SK-N-SH treated with all-trans-retinoic acid at 6 μM for 48 hours (cell line): ENCODE measurements around the gene IFRD2.
A peak's percentile ranks its signal among the peaks of the same experiment; 100 is the strongest.

ENCODE experiments used
- ARNTL ChIP-seq: fragments of 450-650 bp; formaldehyde crosslinking; IDR thresholded peaks from 2 replicates; pipeline ENCODE4 v1.5.0; 2020; ENCODE audit warnings: low read depth, mild to moderate bottlenecking, moderate library complexity, borderline replicate concordance
- CREB5 ChIP-seq: fragments of 250-450 bp; sonication (Bioruptor Pico); IDR thresholded peaks from 2 replicates; pipeline ENCODE4 v1.5.1; 2020; ENCODE audit warnings: low read depth, mild to moderate bottlenecking, moderate library complexity
- PATZ1 ChIP-seq: fragments of 250-450 bp; sonication (Bioruptor Pico); IDR thresholded peaks from 2 replicates; pipeline ENCODE4 v1.8.0; 2020; ENCODE audit warnings: mild to moderate bottlenecking, moderate library complexity, borderline replicate concordance
- TOX ChIP-seq: fragments of 250-450 bp; sonication (Bioruptor Pico); IDR thresholded peaks from 2 replicates; pipeline ENCODE4 v1.8.0; 2021; ENCODE audit warnings: mild to moderate bottlenecking, moderate library complexity, borderline replicate concordance
- TSHZ2 ChIP-seq: fragments of 250-450 bp; sonication (Bioruptor Pico); IDR thresholded peaks from 2 replicates; pipeline ENCODE4 v1.5.0; 2020; ENCODE audit warnings: mild to moderate bottlenecking, moderate library complexity
- ZFP30 ChIP-seq: fragments of 450-650 bp; formaldehyde crosslinking; IDR thresholded peaks from 2 replicates; pipeline ENCODE4 v1.5.0; 2022; ENCODE audit warnings: mild to moderate bottlenecking, moderate library complexity

- no peak for TF ChIP-seq PATZ1 (CRISPR knock-in tag)
- peak; percentile 48; the same call in 1 of the 2 replicates for TF ChIP-seq ZFP30
- TF ChIP-seq TSHZ2 (CRISPR knock-in tag), result peak; percentile 99
- TF ChIP-seq TOX (CRISPR knock-in tag), result no peak
- TF ChIP-seq CREB5, result no peak
- no peak for TF ChIP-seq ARNTL (CRISPR knock-in tag)
These were observed at the start of gene IFRD2 for GRCh38 chr3:50292159-50293078.
